Mesenchymal stem cell (in vitro differentiated cells and primary cell): ENCODE results near the gene GSG1.
"Not testable (repeated sequence)": the region's sequence is repeated elsewhere in the genome, so short reads cannot be mapped to it uniquely, and the experiment has no call there.

Experiments
- DNase-seq: peaks from one replicate; pipeline ENCODE4 v3.0.0-alpha.2; 2013
- H2AFZ ChIP-seq: one replicate; pipeline ENCODE4 v1.6.1; 2013; ENCODE audit warnings: low read depth, mild to moderate bottlenecking, control low read depth, inconsistent platforms, low read length, moderate library complexity
- H2AK5ac ChIP-seq: 2 replicates; pipeline ENCODE4 v1.6.1; 2013; ENCODE audit warnings: low read length, moderate library complexity, mild to moderate bottlenecking, inconsistent platforms; ENCODE audit not compliant: severe bottlenecking
- H2BK120ac ChIP-seq: one replicate; pipeline ENCODE4 v1.6.1; 2013; ENCODE audit warnings: low read depth, mild to moderate bottlenecking, inconsistent platforms, low read length, moderate library complexity
- H2BK12ac ChIP-seq, 2 experiments: one replicate each; pipeline ENCODE4 v1.6.1; 2013; ENCODE audit warnings: inconsistent platforms in 2 of 2, low read length in 2 of 2, mild to moderate bottlenecking in 2 of 2, moderate library complexity in 2 of 2, control low read depth in 1 of 2
- H2BK15ac ChIP-seq: one replicate; pipeline ENCODE4 v1.6.1; 2013; ENCODE audit warnings: mild to moderate bottlenecking, low read depth, inconsistent platforms; ENCODE audit not compliant: poor library complexity, severe bottlenecking
- H2BK5ac ChIP-seq: 2 replicates; pipeline ENCODE4 v1.6.1; 2013; ENCODE audit warnings: low read depth, mild to moderate bottlenecking, low read length, control low read depth, inconsistent platforms; ENCODE audit not compliant: poor library complexity, severe bottlenecking
- H3K14ac ChIP-seq, 2 experiments: one replicate each; pipeline ENCODE4 v1.6.1; 2013; ENCODE audit warnings: inconsistent platforms in 2 of 2, low read length in 2 of 2, control low read depth in 1 of 2, mild to moderate bottlenecking in 1 of 2, moderate library complexity in 1 of 2
- H3K18ac ChIP-seq, 2 experiments: one replicate each; pipeline ENCODE4 v1.6.1; 2013; ENCODE audit warnings: inconsistent platforms in 2 of 2, low read length in 2 of 2, control low read depth in 1 of 2, low read depth in 1 of 2, mild to moderate bottlenecking in 1 of 2
- H3K23ac ChIP-seq, 2 experiments: one replicate each; pipeline ENCODE4 v1.6.1; 2013; ENCODE audit warnings: inconsistent platforms in 2 of 2, low read length in 2 of 2, mild to moderate bottlenecking in 2 of 2, moderate library complexity in 2 of 2, control low read depth in 1 of 2
- H3K27ac ChIP-seq: 2 replicates; pipeline ENCODE4 v1.5.1; 2013; ENCODE audit warnings: mild to moderate bottlenecking, moderate library complexity, low read length, control low read depth, inconsistent platforms; ENCODE audit not compliant: poor library complexity, severe bottlenecking
- H3K27me3 ChIP-seq, 2 experiments: 2 replicates each; pipeline versions ENCODE4 v1.6.1 to v1.7.0; 2013; ENCODE audit warnings: low read length in 2 of 2, mild to moderate bottlenecking in 2 of 2, moderate library complexity in 2 of 2, control low read depth in 1 of 2, inconsistent platforms in 1 of 2; ENCODE audit not compliant: control insufficient read depth in 1 of 2, insufficient read depth in 1 of 2
- H3K36me3 ChIP-seq, 2 experiments: 2 replicates each; pipeline versions ENCODE4 v1.6.1 to v1.7.0; 2013; ENCODE audit warnings: low read length in 2 of 2, control low read depth in 1 of 2, inconsistent platforms in 1 of 2, low read depth in 1 of 2, mild to moderate bottlenecking in 1 of 2; ENCODE audit not compliant: insufficient read depth in 2 of 2, control insufficient read depth in 1 of 2
- H3K4ac ChIP-seq, 2 experiments: one replicate each; pipeline ENCODE4 v1.6.1; 2013; ENCODE audit warnings: inconsistent platforms in 2 of 2, low read length in 2 of 2, mild to moderate bottlenecking in 2 of 2, moderate library complexity in 2 of 2, control low read depth in 1 of 2, low read depth in 1 of 2
- H3K4me1 ChIP-seq: 2 replicates; pipeline ENCODE4 v1.6.1; 2013; ENCODE audit warnings: low read depth, low read length, control low read depth; ENCODE audit not compliant: control insufficient read depth, insufficient read depth
- H3K4me2 ChIP-seq: 2 replicates; pipeline ENCODE4 v1.6.1; 2013; ENCODE audit warnings: low read length, mild to moderate bottlenecking, inconsistent platforms; ENCODE audit not compliant: poor library complexity, severe bottlenecking
- H3K4me3 ChIP-seq, 2 experiments: 2 replicates each; pipeline versions ENCODE4 v1.5.1 to v1.7.0; 2013; ENCODE audit warnings: low read length in 2 of 2, mild to moderate bottlenecking in 2 of 2, control low read depth in 1 of 2, low read depth in 1 of 2; ENCODE audit not compliant: insufficient read depth in 1 of 2
- H3K79me1 ChIP-seq: replicated peaks from 2 replicates; pipeline ENCODE4 v1.6.1; 2013; ENCODE audit warnings: mild to moderate bottlenecking, control low read depth, low read length, inconsistent platforms; ENCODE audit not compliant: poor library complexity, severe bottlenecking
- H3K9ac ChIP-seq: 2 replicates; pipeline ENCODE4 v1.7.0; 2013; ENCODE audit warnings: mild to moderate bottlenecking, low read length, moderate library complexity
- H3K9me3 ChIP-seq: 2 replicates; pipeline ENCODE4 v1.7.0; 2013; ENCODE audit warnings: mild to moderate bottlenecking, low read length; ENCODE audit not compliant: control insufficient read depth
- H4K8ac ChIP-seq: one replicate; pipeline ENCODE4 v1.6.1; 2013; ENCODE audit warnings: inconsistent platforms, mild to moderate bottlenecking, low read length, moderate library complexity
- H4K91ac ChIP-seq: one replicate; pipeline ENCODE4 v1.6.1; 2013; ENCODE audit warnings: mild to moderate bottlenecking, low read length, inconsistent platforms
- WGBS: methylation state at CpG from one replicate; pipeline ENCODE4 v1.1.7; 2013; ENCODE audit warnings: mixed read lengths; 5-methylcytosine and 5-hydroxymethylcytosine counted together

GSG1 gene

DNA sequence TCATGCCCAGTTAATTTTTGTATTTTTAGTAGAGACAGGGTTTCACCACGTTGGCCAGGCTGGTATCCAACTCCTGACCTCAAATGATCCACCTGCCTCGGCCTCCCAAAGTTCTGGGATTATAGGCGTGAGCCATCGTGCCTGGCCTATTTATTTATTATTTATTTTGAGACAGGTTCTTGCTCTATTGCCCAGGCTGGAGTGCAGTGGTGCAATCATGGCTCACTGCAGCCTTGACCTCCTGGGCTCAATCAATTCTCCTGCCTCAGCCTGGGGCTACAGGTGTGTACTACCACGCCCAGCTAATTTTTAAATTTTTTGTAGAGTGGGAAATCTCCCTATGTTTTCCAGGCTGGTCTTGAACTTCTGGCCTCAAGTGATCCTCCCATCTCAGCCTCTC, 68.1 kb downstream of the GSG1 start:
- H3K18ac ChIP-seq, H3K79me1 ChIP-seq, H2BK120ac ChIP-seq, H2AK5ac ChIP-seq, H3K9me3 ChIP-seq, H3K23ac ChIP-seq, H3K4me3 ChIP-seq, H3K36me3 ChIP-seq, H3K4ac ChIP-seq, H3K4me1 ChIP-seq, H4K8ac ChIP-seq, H2BK5ac ChIP-seq, H2BK15ac ChIP-seq, H3K27me3 ChIP-seq, H3K27ac ChIP-seq, H3K4me2 ChIP-seq, H3K9ac ChIP-seq, DNase-seq, H3K14ac ChIP-seq, H4K91ac ChIP-seq, H2AFZ ChIP-seq, H2BK12ac ChIP-seq: not testable (repeated sequence)
- WGBS: 86% methylated on average over 4 of the region's 5 CpGs
